HUES64 (cell line): ENCODE data around the gene FRMD3.

Experiments used
- H3K27ac ChIP-seq: 2 replicates; pipeline ENCODE4 v1.7.0; 2013; ENCODE audit warnings: low read depth, low read length, inconsistent platforms
- H3K27me3 ChIP-seq: 2 replicates; pipeline ENCODE4 v1.6.1; 2013; ENCODE audit warnings: mild to moderate bottlenecking, low read length; ENCODE audit not compliant: insufficient read depth
- H3K36me3 ChIP-seq: 2 replicates; pipeline ENCODE4 v1.6.1; 2013; ENCODE audit warnings: mild to moderate bottlenecking, low read length; ENCODE audit not compliant: insufficient read depth
- H3K4me1 ChIP-seq: 2 replicates; pipeline ENCODE4 v1.6.1; 2013; ENCODE audit warnings: mild to moderate bottlenecking, low read length, moderate library complexity; ENCODE audit not compliant: insufficient read depth
- H3K4me3 ChIP-seq: 2 replicates; pipeline ENCODE4 v1.5.1; 2013; ENCODE audit warnings: mild to moderate bottlenecking, low read length, moderate library complexity
- H3K9ac ChIP-seq: 2 replicates; pipeline ENCODE4 v1.6.1; 2013; ENCODE audit warnings: mild to moderate bottlenecking, low read depth, low read length
- H3K9me3 ChIP-seq: 2 replicates; pipeline ENCODE4 v1.6.1; 2013; ENCODE audit warnings: low read depth, low read length; ENCODE audit not compliant: insufficient read depth
- WGBS: fragments of 150-250, 120-280 bp; methylation state at CpG from one replicate; pipeline ENCODE4 v1.1.7; 2013; ENCODE audit warnings: missing lambda C conversion rate; 5-methylcytosine and 5-hydroxymethylcytosine counted together

The FRMD3 gene

GRCh38 chr9:83473488-83473971 is 64.7 kb downstream of the FRMD3 start:
- Histone ChIP-seq H3K27me3 (no peaks in the 10 kb centered on the region), H3K9ac (no peak overlapping the region), H3K27ac (no peak overlapping the region), H3K36me3 (no peaks in the 10 kb centered on the region), H3K4me1 (peaks cover 12% of the 10 kb centered on the region), H3K4me3 (no peak overlapping the region), H3K9me3 (peaks cover 6% of the 10 kb centered on the region; the same call in 1 of the 2 replicates)
- WGBS, result 81% methylated on average over 5 of the region's 5 CpGs

GRCh38 chr9:83472764-83473163 is 65.4 kb downstream of the FRMD3 start:
- peaks cover 12% of the 10 kb centered on the region for H3K4me1 ChIP-seq
- H3K9ac ChIP-seq, result no peak overlapping the region
- 94% methylated on average over 4 of the region's 5 CpGs for WGBS
- H3K27me3 ChIP-seq, result no peaks in the 10 kb centered on the region
- no peak overlapping the region for H3K27ac ChIP-seq
- peaks cover 6% of the 10 kb centered on the region; the same call in 1 of the 2 replicates for H3K9me3 ChIP-seq
- H3K36me3 ChIP-seq, result no peaks in the 10 kb centered on the region
- H3K4me3 ChIP-seq, result no peak overlapping the region

GRCh38 chr9:83472221-83472665 is 66.0 kb downstream of the FRMD3 start:
- WGBS, result 93% methylated on average over 4 of the region's 4 CpGs
- no peak overlapping the region for H3K27ac ChIP-seq
- H3K9ac ChIP-seq, result no peak overlapping the region
- H3K4me3 ChIP-seq, result no peak overlapping the region
- H3K4me1 ChIP-seq, result peaks cover 16% of the 10 kb centered on the region
- peaks cover 6% of the 10 kb centered on the region; the same call in 1 of the 2 replicates for H3K9me3 ChIP-seq
- no peaks in the 10 kb centered on the region for H3K27me3 ChIP-seq
- no peaks in the 10 kb centered on the region for H3K36me3 ChIP-seq

- no peak overlapping the region for H3K27ac ChIP-seq
- no peaks in the 10 kb centered on the region for H3K27me3 ChIP-seq
- H3K36me3 ChIP-seq, result no peaks in the 10 kb centered on the region
- peaks cover 6% of the 10 kb centered on the region; the same call in 1 of the 2 replicates for H3K9me3 ChIP-seq
- peaks cover 25% of the 10 kb centered on the region for H3K4me1 ChIP-seq
- no peak overlapping the region for H3K9ac ChIP-seq
- 89% methylated on average over 4 of the region's 4 CpGs for WGBS
- no peak overlapping the region for H3K4me3 ChIP-seq
These were observed 67.0 kb downstream of the FRMD3 start for GRCh38 chr9:83471241-83471640.

- Histone ChIP-seq H3K27ac (no peak overlapping the region), H3K9me3 (no peaks in the 10 kb centered on the region), H3K9ac (no peak overlapping the region), H3K36me3 (no peaks in the 10 kb centered on the region), H3K4me3 (no peak overlapping the region), H3K27me3 (no peaks in the 10 kb centered on the region), H3K4me1 (peaks cover 25% of the 10 kb centered on the region)
- 75% methylated on average over 7 of the region's 7 CpGs for WGBS
These were observed 68.5 kb downstream of the FRMD3 start for GRCh38 chr9:83469722-83470121.

- no peaks in the 10 kb centered on the region for H3K36me3 ChIP-seq
- peaks cover 25% of the 10 kb centered on the region for H3K4me1 ChIP-seq
- no peak overlapping the region for H3K27ac ChIP-seq
- H3K9me3 ChIP-seq, result no peaks in the 10 kb centered on the region
- H3K9ac ChIP-seq, result no peak overlapping the region
- H3K27me3 ChIP-seq, result no peaks in the 10 kb centered on the region
- H3K4me3 ChIP-seq, result no peak overlapping the region
- 98% methylated on average over 3 of the region's 3 CpGs for WGBS
These were observed 69.4 kb downstream of the FRMD3 start for GRCh38 chr9:83468821-83469220.

- Histone ChIP-seq H3K9me3 (no peaks in the 10 kb centered on the region), H3K27ac (no peak overlapping the region), H3K36me3 (no peaks in the 10 kb centered on the region), H3K27me3 (no peaks in the 10 kb centered on the region), H3K4me3 (no peak overlapping the region), H3K4me1 (peaks cover 25% of the 10 kb centered on the region), H3K9ac (no peak overlapping the region)
- WGBS, result 75% methylated on average over 2 of the region's 2 CpGs
These were observed 71.3 kb downstream of the FRMD3 start for GRCh38 chr9:83466877-83467276.

GRCh38 chr9:83466351-83466750 is 71.8 kb downstream of the FRMD3 start:
- 92% methylated on average over 6 of the region's 6 CpGs for WGBS
- no peaks in the 10 kb centered on the region for H3K36me3 ChIP-seq
- H3K4me1 ChIP-seq, result peaks cover 25% of the 10 kb centered on the region
- H3K27ac ChIP-seq, result no peak overlapping the region
- no peaks in the 10 kb centered on the region for H3K9me3 ChIP-seq
- H3K9ac ChIP-seq, result no peak overlapping the region
- no peak overlapping the region for H3K4me3 ChIP-seq
- H3K27me3 ChIP-seq, result no peaks in the 10 kb centered on the region

- H3K4me3 ChIP-seq, result no peak overlapping the region
- 95% methylated on average over 4 of the region's 4 CpGs for WGBS
These were observed 78.4 kb downstream of the FRMD3 start for GRCh38 chr9:83459830-83460229.

GRCh38 chr9:83458530-83458929 is 79.7 kb downstream of the FRMD3 start:
- no peak overlapping the region for H3K9ac ChIP-seq
- H3K36me3 ChIP-seq, result no peaks in the 10 kb centered on the region
- H3K9me3 ChIP-seq, result no peaks in the 10 kb centered on the region
- H3K4me1 ChIP-seq, result no peaks in the 10 kb centered on the region
- H3K27me3 ChIP-seq, result no peaks in the 10 kb centered on the region
- H3K27ac ChIP-seq, result no peak overlapping the region
- no peak overlapping the region for H3K4me3 ChIP-seq
- WGBS, result 96% methylated on average over 2 of the region's 2 CpGs

More at GRCh38 chr9:83459830-83460229, 78.4 kb downstream of the FRMD3 start:
- Histone ChIP-seq H3K27ac (no peak overlapping the region), H3K27me3 (no peaks in the 10 kb centered on the region), H3K9me3 (no peaks in the 10 kb centered on the region), H3K4me1 (no peaks in the 10 kb centered on the region), H3K9ac (no peak overlapping the region), H3K36me3 (no peaks in the 10 kb centered on the region)

GRCh38 chr9:83457005-83457404 is 81.2 kb downstream of the FRMD3 start:
- no peak overlapping the region for H3K9ac ChIP-seq
- WGBS, result 97% methylated on average over 3 of the region's 3 CpGs

GRCh38 chr9:83456226-83456625 is 82.0 kb downstream of the FRMD3 start:
- Histone ChIP-seq H3K4me3 (no peak overlapping the region), H3K27ac (no peak overlapping the region), H3K27me3 (no peaks in the 10 kb centered on the region), H3K4me1 (no peaks in the 10 kb centered on the region), H3K9me3 (no peaks in the 10 kb centered on the region), H3K36me3 (no peaks in the 10 kb centered on the region), H3K9ac (no peak overlapping the region)
- 91% methylated on average over 1 of the region's 2 CpGs for WGBS

More at GRCh38 chr9:83457005-83457404, 81.2 kb downstream of the FRMD3 start:
- no peak overlapping the region for H3K27ac ChIP-seq
- no peaks in the 10 kb centered on the region for H3K4me1 ChIP-seq
- no peaks in the 10 kb centered on the region for H3K27me3 ChIP-seq
- H3K36me3 ChIP-seq, result no peaks in the 10 kb centered on the region
- H3K4me3 ChIP-seq, result no peak overlapping the region
- H3K9me3 ChIP-seq, result no peaks in the 10 kb centered on the region
